Stimulated activated CD8-positive, alpha-beta memory T cell treated with anti-CD3 and anti-CD28 coated beads, Interleukin-12 subunit alpha, Interleukin-12 subunit beta, amount 100 ng/mL, for 24 hours (primary cell): ENCODE measurements around the gene ATP11B.
A peak's percentile ranks its signal among the peaks of the same experiment; 100 is the strongest.

Experiments used
- DNase-seq: peaks from one replicate; pipeline ENCODE4 v3.0.0-alpha.2; 2020; ENCODE audit errors: extremely low read depth

ATP11B gene

DNA sequence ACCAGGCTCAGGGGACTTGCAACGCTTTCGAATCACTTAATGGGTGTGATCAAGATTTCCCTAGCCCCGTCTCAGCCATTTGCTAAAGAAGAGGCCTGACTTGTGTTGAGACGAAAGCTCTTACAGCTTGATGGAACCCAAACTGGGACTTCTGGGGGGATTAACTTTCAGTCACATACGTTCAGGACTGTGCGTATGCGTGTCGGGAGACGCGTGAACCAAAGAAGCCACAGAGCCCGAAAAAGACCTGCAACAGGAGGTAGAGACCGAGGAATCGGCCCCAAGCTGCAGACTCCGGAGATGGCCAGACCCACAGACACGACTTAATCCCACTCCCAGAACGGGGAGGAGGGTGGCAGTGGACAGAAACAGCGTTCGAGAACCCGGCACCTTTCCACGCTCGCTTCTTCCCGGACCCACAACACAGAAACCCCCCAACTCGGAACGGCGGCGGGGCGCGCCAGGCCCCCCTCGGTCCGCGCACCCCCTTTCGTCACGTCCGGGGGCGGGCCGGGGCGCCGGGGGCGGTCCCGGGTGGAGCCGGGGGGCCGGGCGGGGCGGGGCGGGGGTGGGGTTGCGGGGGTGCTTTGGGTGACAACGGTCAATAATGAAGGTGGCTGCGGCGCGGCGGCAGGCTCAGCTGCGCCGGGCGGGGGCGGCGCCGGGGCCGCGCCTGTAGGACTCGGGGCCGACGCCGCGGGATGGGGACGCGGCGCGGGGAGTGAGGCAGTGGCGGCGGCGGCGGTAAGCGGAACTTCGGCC is at the start of gene ATP11B:
ATP11B (plus strand) TSS at position 604 of the 762 bp plus-strand sequence. CDS start 256 bp downstream, outside the sequence.
- DNase-seq, result peak; percentile 58

DNA sequence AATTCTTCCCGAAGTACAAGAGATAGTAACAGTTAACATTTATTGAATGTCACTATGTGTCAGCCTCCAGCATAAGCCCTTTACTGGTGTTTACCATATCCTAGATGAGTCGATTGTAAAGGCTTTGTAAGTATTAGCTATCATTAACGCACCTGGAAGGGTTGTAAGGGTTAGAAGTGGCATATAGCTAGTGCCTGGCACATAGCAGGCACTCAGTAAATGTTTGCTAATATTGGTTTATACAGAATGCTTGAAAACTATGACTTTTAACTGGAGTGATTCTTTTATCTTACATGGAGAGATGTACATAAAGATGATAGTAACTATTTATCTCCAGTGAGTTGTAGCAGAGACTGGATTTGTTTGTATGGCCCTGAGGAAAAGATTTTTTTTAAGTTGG is 46.3 kb upstream of the ATP11B start:
- DNase-seq, result no peak

DNA sequence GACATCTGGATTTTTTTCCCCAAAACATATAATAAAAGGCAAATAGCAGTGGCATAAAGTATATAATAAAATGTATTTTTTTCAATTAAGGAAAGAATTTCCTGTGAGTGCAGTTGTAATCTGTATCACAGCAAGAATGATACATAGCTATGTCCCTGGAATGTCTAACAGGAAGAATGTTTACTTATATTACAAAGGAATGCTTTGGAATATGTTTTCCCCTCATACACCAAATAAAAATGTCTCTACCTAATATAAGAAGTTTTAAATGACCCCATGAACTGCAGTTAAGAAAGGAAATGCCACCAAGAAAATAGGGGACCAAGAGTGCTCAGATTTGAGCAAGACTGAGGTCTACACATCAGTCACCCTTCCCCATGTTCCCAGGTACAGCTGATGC is 38.0 kb upstream of the ATP11B start:
- DNase-seq, result no peak

DNA sequence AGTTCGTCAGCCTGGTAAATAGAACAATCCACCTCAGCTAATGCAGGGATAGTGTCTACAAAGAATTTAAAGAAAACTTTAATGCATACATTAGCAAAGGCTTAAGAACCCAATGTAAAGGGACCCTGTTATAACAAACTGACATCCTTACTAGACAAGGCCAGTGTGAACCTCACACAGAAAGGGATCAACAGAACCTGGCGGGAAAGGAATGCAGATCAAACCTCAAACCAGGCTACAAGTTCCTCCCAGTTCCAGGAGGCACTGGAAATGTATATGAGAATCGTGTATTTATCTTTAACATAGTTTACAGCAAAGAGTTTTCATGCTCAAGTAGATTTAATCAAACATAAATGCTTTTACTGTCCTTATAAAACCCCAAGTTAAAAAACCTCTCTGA is 37.6 kb upstream of the ATP11B start:
- no peak for DNase-seq

DNA sequence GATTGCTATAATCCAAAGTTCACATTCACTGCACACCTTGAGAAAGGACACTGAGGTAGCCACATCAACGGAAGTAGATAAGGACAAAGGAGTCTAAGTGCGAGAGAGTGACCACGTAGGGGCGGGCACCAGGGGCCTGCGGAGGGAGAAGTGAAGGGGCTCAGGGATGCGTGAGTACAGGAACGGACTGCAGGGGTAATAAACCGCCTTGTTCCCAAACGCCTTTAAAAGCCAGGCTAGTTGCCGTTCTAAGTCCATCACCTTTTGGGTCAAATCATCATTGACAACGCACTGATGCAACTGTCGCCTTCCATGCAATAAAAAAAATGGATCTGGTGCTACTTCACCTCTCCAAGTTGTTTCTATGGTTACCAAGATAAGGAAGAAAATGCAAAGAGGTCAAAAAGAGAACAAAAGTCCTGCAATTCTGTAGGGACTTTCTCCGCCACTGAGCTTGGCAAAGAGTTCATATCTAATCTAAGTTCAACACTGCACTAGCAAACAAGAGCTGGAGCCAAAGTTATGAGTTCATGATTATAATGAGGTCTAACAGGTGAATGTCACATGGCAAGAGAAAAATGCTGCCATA is 32.6 kb upstream of the ATP11B start:
- DNase-seq, result no peak

DNA sequence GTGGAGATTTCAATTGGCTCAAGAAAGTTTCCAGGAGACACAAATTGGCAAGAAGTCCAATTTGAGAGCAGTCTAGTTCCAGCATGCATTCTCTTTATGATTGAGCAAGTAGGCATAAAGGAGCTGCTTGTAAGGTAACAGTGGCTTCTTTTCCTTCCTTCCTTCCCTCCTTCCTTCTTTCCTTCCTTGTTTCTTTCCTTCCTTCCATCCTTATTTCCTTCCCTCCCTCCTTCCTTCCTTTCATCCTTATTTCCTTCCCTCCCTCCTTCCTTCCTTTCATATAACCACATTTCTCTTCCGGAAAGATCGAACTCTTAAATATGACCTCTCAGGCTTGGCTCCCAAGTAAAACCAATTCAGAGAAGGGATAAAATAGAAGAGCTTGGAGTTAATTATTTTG is 29.4 kb upstream of the ATP11B start:
- DNase-seq, result no peak

DNA sequence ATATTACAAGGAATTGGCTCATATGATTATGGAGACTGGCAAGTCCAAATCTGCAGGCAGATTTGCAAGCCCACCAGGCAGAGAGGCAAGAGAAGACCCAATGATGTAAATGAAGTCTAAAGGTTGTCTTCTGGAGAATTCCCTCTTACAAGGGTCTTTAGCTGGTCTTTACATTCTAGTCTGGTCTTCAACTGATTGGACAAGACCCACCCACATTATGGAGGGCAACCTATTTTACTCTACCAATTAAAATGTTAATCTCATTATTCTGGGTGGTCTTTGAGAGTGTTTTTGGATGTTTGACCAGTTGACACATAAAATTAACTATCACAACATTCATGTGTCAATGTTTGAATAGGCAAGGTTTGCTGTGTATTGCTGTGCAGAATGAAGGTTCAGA is 28.0 kb upstream of the ATP11B start:
- no peak for DNase-seq

DNA sequence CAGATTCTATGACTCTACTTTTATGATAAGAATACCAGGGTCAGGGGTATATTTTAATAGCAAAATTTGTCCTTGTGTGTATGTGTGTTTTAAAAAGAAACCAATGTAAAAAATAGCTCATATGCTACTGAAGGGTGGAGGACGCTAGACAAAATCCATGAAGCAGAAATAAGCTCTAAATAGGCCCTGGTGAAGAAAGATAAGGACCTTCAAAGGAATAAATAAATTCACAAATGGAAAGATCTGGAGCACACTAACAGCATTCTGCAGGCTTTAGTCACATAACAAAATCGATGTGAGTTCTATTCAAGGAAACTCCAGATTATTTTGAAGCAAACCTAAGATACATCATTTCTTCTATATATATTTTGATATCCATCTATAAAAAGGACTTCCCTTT is 27.2 kb upstream of the ATP11B start:
- no peak for DNase-seq

DNA sequence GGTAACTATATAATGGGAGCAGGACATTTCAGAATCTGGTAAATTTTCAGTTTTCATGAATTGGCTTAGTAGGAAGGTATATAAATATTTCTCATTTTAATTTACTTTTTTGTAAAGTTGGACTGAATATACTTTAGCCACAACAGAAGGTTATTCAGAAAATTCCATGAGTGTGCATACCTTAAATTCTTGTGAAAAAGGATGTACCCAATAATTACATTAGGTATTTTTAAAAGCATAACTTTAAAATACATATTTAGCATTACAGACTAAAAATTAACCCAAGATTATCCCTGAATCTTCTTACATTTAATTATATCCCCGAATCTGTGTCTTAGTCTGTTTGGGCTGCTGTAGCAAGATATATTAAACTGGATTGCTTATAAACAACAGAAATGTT is 24.9 kb upstream of the ATP11B start:
- no peak for DNase-seq

DNA sequence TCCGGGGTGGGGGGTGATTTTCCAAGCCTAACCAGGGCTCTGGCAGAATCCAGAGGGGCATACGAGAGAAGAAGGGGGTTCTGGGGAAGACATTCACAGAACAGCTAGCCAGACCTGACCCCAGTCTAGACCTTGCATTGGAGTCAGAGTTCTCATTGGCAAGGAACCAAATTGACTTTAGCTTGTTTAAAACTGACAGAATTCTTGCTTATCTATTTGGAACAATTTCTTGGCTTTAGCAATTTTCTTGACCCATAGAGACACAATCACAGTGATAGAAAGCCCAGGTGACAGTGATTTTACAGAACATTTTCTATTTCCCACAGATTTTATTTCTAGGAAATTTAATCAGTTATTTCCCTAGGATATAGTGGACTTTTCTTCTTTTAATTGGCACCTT is 23.6 kb upstream of the ATP11B start:
- DNase-seq, result no peak

DNA sequence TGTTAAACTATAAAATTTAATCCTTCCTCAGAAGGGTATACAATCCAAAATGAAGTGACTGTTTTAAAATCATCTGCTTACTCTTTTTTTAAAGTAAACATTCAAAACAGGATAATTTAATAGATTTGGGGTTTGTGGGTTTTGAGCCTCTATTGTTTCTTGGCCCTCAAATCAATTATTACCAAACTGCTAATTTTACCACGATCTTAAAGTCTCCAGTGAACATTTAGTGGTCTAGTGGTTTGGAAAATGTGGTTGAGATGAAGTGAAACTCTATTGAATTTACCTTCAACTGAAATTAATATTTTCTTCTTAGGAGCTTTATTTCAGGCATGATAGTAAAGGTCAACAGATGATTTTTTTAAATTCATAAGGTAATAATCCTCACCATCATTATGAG is 11.2 kb upstream of the ATP11B start:
- no peak for DNase-seq

DNA sequence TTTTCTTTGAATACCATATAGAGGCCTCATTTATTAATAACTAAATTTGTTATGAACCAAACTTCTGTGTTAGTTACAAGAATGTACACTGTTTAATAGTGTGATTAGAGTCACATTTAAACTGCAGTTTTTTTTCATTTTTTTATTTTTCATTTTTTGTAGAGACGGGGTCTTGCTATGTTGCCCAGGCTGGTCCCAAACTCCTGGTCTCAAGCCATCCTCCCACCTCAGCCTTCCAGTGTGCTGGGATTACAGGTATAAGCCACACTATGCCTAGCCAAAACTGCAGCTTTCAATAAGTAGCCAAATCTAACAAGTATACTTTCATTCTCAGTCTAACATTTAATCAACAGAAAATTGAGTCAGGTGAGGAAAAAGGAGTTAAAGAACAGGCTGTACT is 10.2 kb upstream of the ATP11B start:
- DNase-seq, result no peak

DNA sequence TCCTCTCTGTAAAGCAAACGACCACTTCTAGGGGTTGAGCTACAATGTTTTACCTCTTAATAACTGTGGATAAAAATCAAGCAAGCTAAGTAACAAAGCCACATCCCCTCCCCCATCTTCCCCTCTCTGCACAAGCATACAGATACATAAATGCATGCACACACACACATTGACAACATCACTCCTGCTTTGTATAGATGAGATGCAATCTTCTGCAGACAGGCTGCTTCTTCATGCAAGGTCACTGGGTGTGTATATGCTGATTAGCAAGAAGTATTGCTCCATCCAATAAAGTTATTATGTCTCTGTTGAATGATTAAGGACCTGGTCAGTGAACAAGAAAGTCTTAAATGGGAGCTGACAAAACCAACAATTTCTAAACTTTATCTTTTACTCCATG is 8.8 kb upstream of the ATP11B start:
- DNase-seq, result no peak

DNA sequence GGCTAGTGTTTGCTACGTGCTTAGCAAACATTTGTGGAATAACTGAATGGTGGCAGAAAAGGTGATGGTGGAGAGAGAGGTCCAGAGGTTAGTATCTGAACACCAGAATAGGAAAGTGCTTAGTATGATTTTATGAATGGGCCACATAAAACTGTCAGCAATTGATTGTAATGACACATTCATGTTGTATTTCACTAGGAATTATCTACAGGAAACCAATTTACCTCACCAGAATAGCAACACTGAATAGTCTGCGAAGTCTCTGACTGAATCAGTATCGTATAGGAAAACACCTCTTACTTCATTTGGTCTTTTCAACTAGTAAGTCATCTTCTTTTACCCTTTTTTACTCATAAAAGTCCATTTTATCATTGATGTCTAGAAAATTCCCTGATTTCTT is 8.2 kb upstream of the ATP11B start:
- DNase-seq, result no peak

DNA sequence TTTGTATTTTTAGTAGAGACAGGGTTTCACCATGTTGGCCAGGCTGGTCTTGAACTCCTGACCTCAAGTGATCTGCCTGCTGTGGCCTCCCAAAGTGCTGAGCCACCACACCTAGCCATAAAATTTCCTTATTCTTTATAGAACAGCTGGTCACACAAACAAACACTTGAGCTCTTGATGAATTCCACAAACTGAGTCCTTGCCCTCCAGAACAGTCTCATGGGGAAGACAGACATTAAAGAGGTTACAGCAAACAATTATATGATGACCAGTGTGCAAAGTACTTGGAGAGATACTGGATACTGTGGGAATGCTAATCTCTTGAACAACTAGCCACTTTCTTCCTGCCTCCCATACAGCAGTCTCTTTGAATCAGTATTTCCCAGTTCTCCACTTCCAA is 7.5 kb upstream of the ATP11B start:
- no peak for DNase-seq

DNA sequence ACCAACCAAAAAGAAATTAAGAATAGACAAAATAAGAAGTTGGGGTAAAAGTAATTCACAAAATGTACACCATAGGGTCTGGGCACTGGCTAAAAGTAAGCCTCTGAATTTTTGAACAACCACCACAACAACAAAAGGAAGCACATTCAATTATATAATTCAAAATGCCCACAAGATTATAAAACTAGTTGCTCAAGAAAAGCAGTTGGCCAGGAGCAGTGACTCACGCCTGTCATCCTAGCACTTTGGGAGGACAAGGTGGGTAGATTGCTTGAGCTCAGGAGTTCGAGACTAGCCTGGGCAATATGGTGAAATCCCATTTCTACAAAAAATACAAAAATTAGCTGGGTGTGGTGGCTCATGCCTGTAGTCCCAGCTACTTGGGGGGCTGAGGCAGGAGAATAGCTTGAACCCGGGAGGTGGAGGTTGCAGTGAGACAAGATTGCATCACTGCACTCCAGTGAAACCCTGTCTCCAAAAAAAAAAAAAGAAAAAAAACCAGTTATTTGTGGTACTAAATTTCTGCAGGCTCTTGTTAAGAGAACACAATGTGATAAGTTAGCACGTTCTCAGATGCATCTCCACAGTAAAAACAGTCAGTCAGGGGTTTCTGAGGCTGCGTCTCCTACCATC is 6.6 kb upstream of the ATP11B start:
- no peak for DNase-seq

DNA sequence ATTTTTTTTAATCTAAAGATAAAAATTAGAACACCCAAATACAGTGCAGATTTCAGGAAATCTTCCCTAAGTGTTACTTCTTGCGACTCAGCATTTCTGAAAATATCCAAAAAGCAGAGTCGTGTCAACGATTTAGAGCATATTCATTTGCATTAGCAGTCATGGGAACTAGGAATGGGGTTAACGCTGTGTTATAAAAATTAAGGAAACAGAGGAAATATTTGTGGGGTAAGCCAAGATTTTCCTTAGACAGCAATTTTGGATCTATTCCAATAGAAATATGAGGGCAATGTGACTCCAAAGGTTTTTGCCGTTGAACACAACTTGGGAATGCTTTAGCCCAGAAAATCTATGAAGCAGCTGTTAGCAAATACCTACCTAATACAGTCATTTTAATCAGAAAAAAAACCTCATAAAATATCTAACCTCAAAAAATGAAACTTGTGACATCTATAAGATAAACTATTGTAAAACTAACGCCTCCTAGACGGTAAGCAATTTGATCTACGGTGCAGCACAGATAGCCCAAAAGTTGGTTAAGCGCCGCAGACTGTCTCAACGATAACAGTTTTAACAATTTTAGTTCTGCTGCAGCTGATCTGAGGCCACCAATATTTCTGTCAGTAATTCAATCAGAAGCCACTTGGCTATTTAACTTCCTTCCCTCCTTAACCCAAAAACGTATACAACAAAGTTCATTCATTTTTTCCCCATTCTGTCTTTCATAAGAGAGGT is 5.8 kb upstream of the ATP11B start:
- no peak for DNase-seq

DNA sequence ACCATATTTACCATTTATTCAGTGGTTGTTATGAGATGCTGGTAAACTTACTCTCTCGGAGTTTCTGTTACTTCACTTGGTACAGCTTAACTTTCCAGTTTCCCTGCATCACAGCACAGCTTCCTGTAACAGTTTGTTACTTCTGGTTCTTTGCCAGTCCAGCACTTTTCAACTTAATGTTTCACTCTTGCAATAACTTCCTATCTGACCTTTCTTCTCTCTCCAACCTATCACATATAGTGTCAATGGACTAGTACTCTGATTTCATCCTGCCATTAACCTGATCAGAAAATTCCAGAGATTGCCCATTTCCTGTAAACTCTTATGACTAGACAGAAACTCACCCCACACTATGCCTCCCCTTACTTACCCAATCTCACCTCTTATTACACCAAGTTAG is 3.9 kb upstream of the ATP11B start:
- DNase-seq, result no peak

DNA sequence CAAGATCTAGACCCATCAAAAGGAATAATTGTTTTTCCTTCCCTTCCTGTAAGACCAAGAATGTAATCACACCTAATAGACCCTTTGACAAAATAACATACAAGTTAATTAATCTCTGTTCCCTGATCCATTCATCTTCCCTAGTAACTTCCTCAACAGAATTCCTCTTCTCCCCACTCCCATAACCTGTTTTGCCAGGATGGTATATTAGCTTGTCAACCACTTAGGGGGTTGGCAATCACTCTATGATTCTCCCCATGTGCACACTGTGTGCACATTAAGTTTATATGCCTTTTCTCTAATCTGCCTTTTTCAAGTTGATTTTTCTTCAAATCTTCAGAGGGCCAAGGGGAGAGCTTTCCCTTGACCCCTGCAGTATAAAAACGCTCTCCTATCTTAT is 2.7 kb upstream of the ATP11B start:
- no peak for DNase-seq

DNA sequence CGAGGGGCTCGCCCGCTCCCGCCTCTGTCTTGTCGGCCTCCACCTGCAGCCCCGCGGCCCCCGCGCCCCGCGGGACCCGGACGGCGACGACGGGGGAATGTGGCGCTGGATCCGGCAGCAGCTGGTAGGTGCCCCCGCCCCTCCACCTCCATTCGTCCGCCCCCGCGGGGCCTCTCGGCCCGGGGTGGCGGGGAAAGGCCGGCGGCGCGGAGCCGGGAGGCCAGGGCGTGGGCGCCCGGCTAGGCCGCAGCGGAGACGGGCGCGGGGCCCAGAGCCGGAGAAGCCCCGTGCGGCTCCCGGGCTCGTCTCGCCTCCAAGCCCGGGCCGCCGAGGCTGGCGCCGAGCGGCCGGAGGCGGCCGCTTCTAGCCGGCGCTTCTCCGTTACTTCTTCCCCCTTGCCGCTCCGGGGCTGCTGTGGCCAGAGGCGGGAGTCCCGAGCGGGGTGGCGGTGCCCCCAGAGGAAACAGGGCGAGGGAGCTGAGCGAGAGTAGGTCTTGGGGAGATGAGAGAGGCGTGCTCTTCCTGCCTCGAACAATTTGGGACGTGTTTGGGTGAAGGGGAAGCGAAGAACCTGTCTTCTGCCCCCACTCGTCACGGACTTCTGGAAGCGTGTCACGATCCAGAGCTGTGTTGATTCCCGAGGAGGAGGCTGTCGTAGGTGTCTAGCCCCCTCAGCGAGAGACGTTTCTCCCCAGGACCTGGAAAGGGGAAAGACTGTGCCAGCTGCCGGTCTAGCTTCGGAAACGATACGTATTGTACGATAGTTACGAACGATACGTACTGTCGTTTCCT is 555 bp downstream of the ATP11B start:
- peak; percentile 11 for DNase-seq

DNA sequence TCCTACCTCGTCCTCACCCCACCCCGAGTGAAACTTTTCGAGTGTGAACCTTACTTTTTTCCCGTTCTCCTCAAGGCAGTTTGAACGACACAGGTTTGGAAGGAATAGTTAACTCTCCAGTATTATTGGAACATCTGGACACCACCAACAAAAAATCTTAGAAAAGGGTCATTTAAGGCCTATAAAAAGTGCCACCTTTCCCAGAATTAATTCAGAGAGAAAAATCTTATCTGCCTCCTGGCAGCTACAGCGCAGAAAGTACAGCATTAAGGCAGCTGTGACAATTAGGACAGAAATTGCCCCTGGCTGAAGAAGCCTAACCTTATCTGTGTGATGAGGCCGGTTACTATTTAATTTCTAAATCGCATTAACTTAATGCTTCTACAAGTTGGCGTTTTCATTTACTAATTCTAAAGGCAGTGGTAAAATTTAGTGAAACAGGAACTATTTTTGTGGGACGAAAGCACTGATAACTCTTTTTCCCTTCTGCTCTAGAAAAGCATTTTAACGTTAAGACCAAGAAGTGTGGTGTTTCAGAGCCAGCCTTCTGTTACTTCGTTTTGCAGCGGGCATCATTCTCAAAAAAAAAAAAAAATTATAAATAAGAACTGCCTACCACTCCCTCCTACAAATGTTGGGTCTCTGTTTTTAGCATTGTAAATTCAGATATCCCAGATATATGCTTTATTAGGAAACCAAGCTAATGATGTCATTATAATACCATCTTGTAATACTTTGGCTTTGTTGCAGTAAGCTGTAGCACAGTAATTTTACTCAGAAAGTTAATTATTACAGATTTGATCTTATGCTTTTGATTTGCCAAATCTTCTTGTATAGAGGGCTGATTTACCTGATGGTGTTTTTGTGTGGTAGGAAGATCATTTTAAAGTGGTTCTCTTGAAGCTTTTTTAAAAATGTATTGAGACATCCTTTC is 1.4 kb downstream of the ATP11B start:
- no peak for DNase-seq
